GM12878 (cell line): ENCODE results near the gene CLMP. TPM values are rescaled to one million over a fixed set of nuclear protein-coding genes. Genes with fewer than 3 reads are reported as not detected.

Experiments used
- ATF3 ChIP-seq: IDR thresholded peaks from 2 replicates; pipeline ENCODE4 v1.6.1; 2011; ENCODE audit warnings: low read depth, mild to moderate bottlenecking, low read length, moderate library complexity, borderline replicate concordance; ENCODE audit errors: extremely low read depth
- BHLHE40 ChIP-seq, 2 experiments: fragments of 450-650 bp in 1 of 2; IDR thresholded peaks; 2 replicates each; pipeline ENCODE4 v1.6.1; 2011 to 2017; ENCODE audit warnings: low read depth in 2 of 2, borderline replicate concordance in 1 of 2, improper control_type of control experiment in 1 of 2, low read length in 1 of 2, mild to moderate bottlenecking in 1 of 2
- CEBPB ChIP-seq, 2 experiments: fragments of 150-350 bp in 1 of 2; IDR thresholded peaks; 2 replicates each; pipeline ENCODE4 v1.6.1; 2012 to 2014; ENCODE audit warnings: low read depth in 2 of 2, low read length in 2 of 2, borderline replicate concordance in 1 of 2, inconsistent platforms in 1 of 2
- CHD1 ChIP-seq: IDR thresholded peaks from 2 replicates; pipeline ENCODE4 v1.6.1; 2012; ENCODE audit warnings: low read depth, low read length, improper control_type of control experiment
- ELK1 ChIP-seq: IDR thresholded peaks from 2 replicates; pipeline ENCODE4 v1.6.1; 2012; ENCODE audit warnings: low read depth, low read length, improper control_type of control experiment
- HSF1 ChIP-seq: fragments of 150-350 bp; IDR thresholded peaks from 2 replicates; pipeline ENCODE4 v1.6.1; 2014; ENCODE audit warnings: mild to moderate bottlenecking, low read depth, low read length
- JUNB ChIP-seq: IDR thresholded peaks from 2 replicates; pipeline ENCODE4 v1.6.1; 2016; ENCODE audit warnings: antibody characterized with exemption, mild to moderate bottlenecking
- JUND ChIP-seq: IDR thresholded peaks from 2 replicates; pipeline ENCODE4 v1.6.1; 2012; ENCODE audit warnings: low read depth, mild to moderate bottlenecking, low read length, improper control_type of control experiment, moderate library complexity
- MYB ChIP-seq: fragments of 150-350 bp; IDR thresholded peaks from 2 replicates; pipeline ENCODE4 v1.6.1; 2014; ENCODE audit warnings: mild to moderate bottlenecking, low read depth, low read length, borderline replicate concordance
- NR2C1 ChIP-seq: fragments of 450-650 bp; IDR thresholded peaks from 2 replicates; pipeline ENCODE4 v1.6.1; 2017; ENCODE audit warnings: antibody characterized with exemption, mild to moderate bottlenecking, moderate library complexity
- SMAD5 ChIP-seq: IDR thresholded peaks from 2 replicates; pipeline ENCODE4 v1.6.1; 2016; ENCODE audit warnings: antibody characterized with exemption, low read depth
- SPI1 ChIP-seq: IDR thresholded peaks from 2 replicates; pipeline ENCODE4 v1.6.1; 2011; ENCODE audit warnings: low read depth, mild to moderate bottlenecking, low read length, moderate library complexity, borderline replicate concordance; ENCODE audit not compliant: insufficient read depth
- STAT3 ChIP-seq: IDR thresholded peaks from 2 replicates; pipeline ENCODE4 v1.6.1; 2011; ENCODE audit warnings: low read depth, low read length, improper control_type of control experiment
- WRNIP1 ChIP-seq: IDR thresholded peaks from 2 replicates; pipeline ENCODE4 v1.6.1; 2011; ENCODE audit warnings: low read depth, low read length, improper control_type of control experiment, borderline replicate concordance
- ZZZ3 ChIP-seq: IDR thresholded peaks from 2 replicates; pipeline ENCODE4 v1.6.1; 2011; ENCODE audit warnings: low read depth; ENCODE audit not compliant: control insufficient read depth, insufficient read length
- polyA plus RNA-seq, 11 experiments: library from polyadenylated mRNA; depleted of rRNA in 4 of 11; unstranded in 6 of 11; stranded (reverse) in 5 of 11; fragments of >200 nt; fragmentation: Nextera tagmentation in 4 of 11; fragmentation: Illumina TruSeq in 1 of 11; extraction: Ambion mirVana in 4 of 11; extraction: Trizol in 1 of 11; gene quantifications; 1 replicate in 1 of 11; 2 replicates in 10 of 11; pipeline versions ENCODE4 v1.2.1 to v1.2.3, GENCODE V29; 2011 to 2016; ENCODE audit warnings: inconsistent platforms in 2 of 11, missing spikeins in 2 of 11, low read depth in 1 of 11
- total RNA-seq, 4 experiments: library from RNA; depleted of rRNA in 3 of 4; stranded (reverse); fragments of >200 nt in 3 of 4; fragmentation: Illumina TruSeq in 1 of 4; extraction: Trizol in 1 of 4; gene quantifications; 2 replicates each; pipeline versions ENCODE4 v1.2.1 to v1.2.3, GENCODE V29; 2013 to 2021
- TF ChIP-seq, protein P1 (sequence below), 3 experiments: IDR thresholded peaks in 2 of 3; conservative IDR thresholded peaks in 1 of 3; 2 replicates each; pipeline ENCODE4 v1.5.1; 2011; ENCODE audit warnings: low read depth in 3 of 3, low read length in 3 of 3, mild to moderate bottlenecking in 3 of 3, control low read depth in 2 of 3, moderate library complexity in 2 of 3, inconsistent platforms in 1 of 3, mixed read lengths in 1 of 3; ENCODE audit not compliant: control insufficient read depth in 2 of 3, insufficient read depth in 1 of 3; ENCODE audit errors: extremely low read depth in 1 of 3
- TF ChIP-seq, protein P2 (sequence below): fragments of 450-650 bp; IDR thresholded peaks from 2 replicates; pipeline ENCODE4 v1.6.1; 2016; ENCODE audit warnings: mild to moderate bottlenecking
- TF ChIP-seq, protein P3 (sequence below): IDR thresholded peaks from 2 replicates; pipeline ENCODE4 v1.6.1; 2012; ENCODE audit warnings: low read depth, low read length, improper control_type of control experiment

CLMP gene
- total and polyA plus RNA-seq, 10 of the 15 experiments (the other 5 are each of a cell fraction or from before 2014, with no cell fraction given): 0.01 to 0.71 (median 0.20) TPM; not detected in 4

DNA sequence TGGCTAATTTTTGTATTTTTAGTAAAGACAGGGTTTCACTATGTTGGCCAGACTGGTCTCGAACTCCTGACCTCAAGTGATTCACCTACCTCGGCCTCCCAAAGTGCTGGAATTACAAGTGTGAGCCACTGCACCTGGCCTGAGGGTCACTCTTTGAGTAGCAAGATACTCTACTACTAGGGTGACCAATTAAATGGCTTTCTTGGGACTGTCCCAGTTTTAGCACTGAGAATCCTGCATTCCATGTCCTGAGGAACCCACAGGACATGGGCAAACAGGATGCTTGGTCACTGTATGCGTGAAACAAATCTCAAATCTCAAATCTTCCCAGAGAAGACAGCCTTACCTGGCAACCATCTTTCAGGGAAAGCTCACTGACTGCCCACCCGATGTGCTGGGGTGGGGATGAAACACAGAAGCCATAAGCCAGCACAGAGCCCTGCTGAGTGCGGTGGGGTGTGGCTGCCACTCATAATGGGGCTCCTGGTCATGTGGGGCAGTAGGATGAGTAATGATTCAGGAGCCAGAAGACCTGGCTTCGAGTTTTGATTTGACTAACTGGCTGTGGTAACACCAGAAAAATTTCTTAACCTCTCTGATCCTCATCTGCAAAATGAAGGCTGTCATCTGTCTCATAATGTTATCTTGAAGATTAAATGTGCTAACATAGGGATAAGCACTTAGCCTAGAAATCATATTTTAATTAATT lies 11.5 kb downstream of the CLMP start (continued):
- TF ChIP-seq, protein P1, sequence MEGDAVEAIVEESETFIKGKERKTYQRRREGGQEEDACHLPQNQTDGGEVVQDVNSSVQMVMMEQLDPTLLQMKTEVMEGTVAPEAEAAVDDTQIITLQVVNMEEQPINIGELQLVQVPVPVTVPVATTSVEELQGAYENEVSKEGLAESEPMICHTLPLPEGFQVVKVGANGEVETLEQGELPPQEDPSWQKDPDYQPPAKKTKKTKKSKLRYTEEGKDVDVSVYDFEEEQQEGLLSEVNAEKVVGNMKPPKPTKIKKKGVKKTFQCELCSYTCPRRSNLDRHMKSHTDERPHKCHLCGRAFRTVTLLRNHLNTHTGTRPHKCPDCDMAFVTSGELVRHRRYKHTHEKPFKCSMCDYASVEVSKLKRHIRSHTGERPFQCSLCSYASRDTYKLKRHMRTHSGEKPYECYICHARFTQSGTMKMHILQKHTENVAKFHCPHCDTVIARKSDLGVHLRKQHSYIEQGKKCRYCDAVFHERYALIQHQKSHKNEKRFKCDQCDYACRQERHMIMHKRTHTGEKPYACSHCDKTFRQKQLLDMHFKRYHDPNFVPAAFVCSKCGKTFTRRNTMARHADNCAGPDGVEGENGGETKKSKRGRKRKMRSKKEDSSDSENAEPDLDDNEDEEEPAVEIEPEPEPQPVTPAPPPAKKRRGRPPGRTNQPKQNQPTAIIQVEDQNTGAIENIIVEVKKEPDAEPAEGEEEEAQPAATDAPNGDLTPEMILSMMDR (IDR thresholded peaks at IDR 0.05 in 2 of 3, conservative IDR thresholded peaks at IDR 0.05 in 1 of 3; ENCODE audit: control insufficient read depth in 2 of 3, extremely low read depth in 1 of 3, insufficient read depth in 1 of 3, low read depth in 3 of 3, low read length in 3 of 3): no peak
- TF ChIP-seq WRNIP1 (no peak), JUNB (peak; percentile 58), ATF3 (no peak), ELK1 (no peak), NR2C1 (no peak), SMAD5 (no peak), MYB (no peak), CHD1 (no peak), STAT3 (no peak), ZZZ3 (no peak), CEBPB (IDR thresholded peaks at IDR 0.05; ENCODE audit: borderline replicate concordance in 1 of 2, low read depth in 2 of 2, low read length in 2 of 2) (no peak), BHLHE40 (IDR thresholded peaks at IDR 0.05; ENCODE audit: borderline replicate concordance in 1 of 2, low read depth in 2 of 2, low read length in 1 of 2) (no peak), HSF1 (no peak), JUND (no peak), SPI1 (no peak)
- TF ChIP-seq, protein P2, sequence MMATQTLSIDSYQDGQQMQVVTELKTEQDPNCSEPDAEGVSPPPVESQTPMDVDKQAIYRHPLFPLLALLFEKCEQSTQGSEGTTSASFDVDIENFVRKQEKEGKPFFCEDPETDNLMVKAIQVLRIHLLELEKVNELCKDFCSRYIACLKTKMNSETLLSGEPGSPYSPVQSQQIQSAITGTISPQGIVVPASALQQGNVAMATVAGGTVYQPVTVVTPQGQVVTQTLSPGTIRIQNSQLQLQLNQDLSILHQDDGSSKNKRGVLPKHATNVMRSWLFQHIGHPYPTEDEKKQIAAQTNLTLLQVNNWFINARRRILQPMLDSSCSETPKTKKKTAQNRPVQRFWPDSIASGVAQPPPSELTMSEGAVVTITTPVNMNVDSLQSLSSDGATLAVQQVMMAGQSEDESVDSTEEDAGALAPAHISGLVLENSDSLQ: peak; percentile 67
- TF ChIP-seq, protein P3, sequence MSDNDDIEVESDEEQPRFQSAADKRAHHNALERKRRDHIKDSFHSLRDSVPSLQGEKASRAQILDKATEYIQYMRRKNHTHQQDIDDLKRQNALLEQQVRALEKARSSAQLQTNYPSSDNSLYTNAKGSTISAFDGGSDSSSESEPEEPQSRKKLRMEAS: no peak
